ENCODE results near the gene USP22.
"Not testable (repeated sequence)": the region's sequence is repeated elsewhere in the genome, so short reads cannot be mapped to it uniquely, and the experiment has no call there.

Gene USP22

GRCh38 chr17:21042458-21043295 lies at the start of gene USP22:
USP22 (minus strand) TSS chr17:21043011; CDS start chr17:21042835, 176 bp downstream.
- peak within 1 kb of the TSS; percentile 100 for H3K9ac ChIP-seq (ENCODE audit: low read depth, low read length)
- H3K4me1 ChIP-seq (ENCODE audit: insufficient read depth, low read length): peaks cover 7% of the 10 kb centered on the region
- peaks cover 7% of the 10 kb centered on the region; the same call in 1 of the 2 replicates for H3K36me3 ChIP-seq (ENCODE audit: insufficient read depth, low read length)
- H3K9me3 ChIP-seq (ENCODE audit: control insufficient read depth, insufficient read depth, low read length): no peaks in the 10 kb centered on the region

GRCh38 chr17:21090902-21091618 lies 48.2 kb upstream of the USP22 start:
- H3K9ac ChIP-seq (ENCODE audit: low read depth, low read length): no peak overlapping the region
- no peaks in the 10 kb centered on the region for H3K36me3 ChIP-seq (ENCODE audit: insufficient read depth, low read length)
- no peaks in the 10 kb centered on the region; the same call in none of the 2 replicates for H3K4me1 ChIP-seq (ENCODE audit: insufficient read depth, low read length)
- H3K9me3 ChIP-seq (ENCODE audit: control insufficient read depth, insufficient read depth, low read length): no peaks in the 10 kb centered on the region

- Histone ChIP-seq H3K9me3 (ENCODE audit: control insufficient read depth, insufficient read depth, low read length) (no peaks in the 10 kb centered on the region), H3K4me1 (ENCODE audit: insufficient read depth, low read length) (no peaks in the 10 kb centered on the region; the same call in none of the 2 replicates), H3K9ac (ENCODE audit: low read depth, low read length) (no peak overlapping the region), H3K36me3 (ENCODE audit: insufficient read depth, low read length) (no peaks in the 10 kb centered on the region)
These were observed 47.4 kb upstream of the USP22 start for GRCh38 chr17:21089933-21090901.

- Histone ChIP-seq H3K9me3 (ENCODE audit: control insufficient read depth, insufficient read depth, low read length) (no peaks in the 10 kb centered on the region), H3K36me3 (ENCODE audit: insufficient read depth, low read length) (no peaks in the 10 kb centered on the region), H3K4me1 (ENCODE audit: insufficient read depth, low read length) (no peaks in the 10 kb centered on the region; the same call in none of the 2 replicates), H3K9ac (ENCODE audit: low read depth, low read length) (no peak overlapping the region)
These were observed 46.3 kb upstream of the USP22 start for GRCh38 chr17:21089145-21089544.

- H3K36me3 ChIP-seq (ENCODE audit: insufficient read depth, low read length): no peaks in the 10 kb centered on the region
- H3K4me1 ChIP-seq (ENCODE audit: insufficient read depth, low read length): no peaks in the 10 kb centered on the region; the same call in 1 of the 2 replicates
These were observed 42.9 kb upstream of the USP22 start for GRCh38 chr17:21085707-21086106.

GRCh38 chr17:21085280-21085679 lies 42.5 kb upstream of the USP22 start:
- not testable (repeated sequence) for H3K4me1 ChIP-seq (ENCODE audit: insufficient read depth, low read length); H3K9ac ChIP-seq (ENCODE audit: low read depth, low read length); H3K9me3 ChIP-seq (ENCODE audit: control insufficient read depth, insufficient read depth, low read length); H3K36me3 ChIP-seq (ENCODE audit: insufficient read depth, low read length)

More at GRCh38 chr17:21085707-21086106, 42.9 kb upstream of the USP22 start:
- H3K9me3 ChIP-seq (ENCODE audit: control insufficient read depth, insufficient read depth, low read length): no peaks in the 10 kb centered on the region
- H3K9ac ChIP-seq (ENCODE audit: low read depth, low read length): no peak overlapping the region

- Histone ChIP-seq H3K9ac (ENCODE audit: low read depth, low read length) (no peak overlapping the region), H3K9me3 (ENCODE audit: control insufficient read depth, insufficient read depth, low read length) (no peaks in the 10 kb centered on the region), H3K4me1 (ENCODE audit: insufficient read depth, low read length) (no peaks in the 10 kb centered on the region; the same call in 1 of the 2 replicates), H3K36me3 (ENCODE audit: insufficient read depth, low read length) (no peaks in the 10 kb centered on the region)
These were observed 39.2 kb upstream of the USP22 start for GRCh38 chr17:21082001-21082436.

GRCh38 chr17:21079196-21079595 lies 36.4 kb upstream of the USP22 start:
- Histone ChIP-seq H3K4me1 (ENCODE audit: insufficient read depth, low read length) (peaks cover 3% of the 10 kb centered on the region), H3K36me3 (ENCODE audit: insufficient read depth, low read length) (no peaks in the 10 kb centered on the region), H3K9me3 (ENCODE audit: control insufficient read depth, insufficient read depth, low read length) (no peaks in the 10 kb centered on the region), H3K9ac (ENCODE audit: low read depth, low read length) (no peak overlapping the region)

- no peak overlapping the region for H3K9ac ChIP-seq (ENCODE audit: low read depth, low read length)
- H3K4me1 ChIP-seq (ENCODE audit: insufficient read depth, low read length): peaks cover 3% of the 10 kb centered on the region
- no peaks in the 10 kb centered on the region for H3K9me3 ChIP-seq (ENCODE audit: control insufficient read depth, insufficient read depth, low read length)
- no peaks in the 10 kb centered on the region for H3K36me3 ChIP-seq (ENCODE audit: insufficient read depth, low read length)
These were observed 35.4 kb upstream of the USP22 start for GRCh38 chr17:21078016-21078780.

- H3K9me3 ChIP-seq (ENCODE audit: control insufficient read depth, insufficient read depth, low read length): no peaks in the 10 kb centered on the region
- H3K9ac ChIP-seq (ENCODE audit: low read depth, low read length): no peak overlapping the region
- H3K36me3 ChIP-seq (ENCODE audit: insufficient read depth, low read length): no peaks in the 10 kb centered on the region
- peaks cover 3% of the 10 kb centered on the region for H3K4me1 ChIP-seq (ENCODE audit: insufficient read depth, low read length)
These were observed 34.5 kb upstream of the USP22 start for GRCh38 chr17:21077281-21077680.

- Histone ChIP-seq H3K9me3 (ENCODE audit: control insufficient read depth, insufficient read depth, low read length) (no peaks in the 10 kb centered on the region), H3K4me1 (ENCODE audit: insufficient read depth, low read length) (peaks cover 3% of the 10 kb centered on the region), H3K9ac (ENCODE audit: low read depth, low read length) (no peak overlapping the region), H3K36me3 (ENCODE audit: insufficient read depth, low read length) (no peaks in the 10 kb centered on the region)
These were observed 33.4 kb upstream of the USP22 start for GRCh38 chr17:21076242-21076641.

- H3K9me3 ChIP-seq (ENCODE audit: control insufficient read depth, insufficient read depth, low read length): no peaks in the 10 kb centered on the region
- H3K36me3 ChIP-seq (ENCODE audit: insufficient read depth, low read length): no peaks in the 10 kb centered on the region
- peaks cover 3% of the 10 kb centered on the region for H3K4me1 ChIP-seq (ENCODE audit: insufficient read depth, low read length)
- H3K9ac ChIP-seq (ENCODE audit: low read depth, low read length): no peak overlapping the region
These were observed 32.9 kb upstream of the USP22 start for GRCh38 chr17:21075739-21076085.

GRCh38 chr17:21072745-21073197 lies 30.0 kb upstream of the USP22 start:
- peaks cover 3% of the 10 kb centered on the region; the same call in 1 of the 2 replicates for H3K4me1 ChIP-seq (ENCODE audit: insufficient read depth, low read length)
- H3K9me3 ChIP-seq (ENCODE audit: control insufficient read depth, insufficient read depth, low read length): no peaks in the 10 kb centered on the region
- H3K36me3 ChIP-seq (ENCODE audit: insufficient read depth, low read length): no peaks in the 10 kb centered on the region
- no peak overlapping the region for H3K9ac ChIP-seq (ENCODE audit: low read depth, low read length)

Measured in ES-I3 (cell line).